Measurements from ENCODE around the gene TBX15. TPM values are rescaled to one million over a fixed set of nuclear protein-coding genes. Genes with fewer than 3 reads are reported as not detected.

The TBX15 gene
- total RNA-seq, 4 donors from 2014 or later = 1.8 to 4.1 (median 3.2) TPM

DNA sequence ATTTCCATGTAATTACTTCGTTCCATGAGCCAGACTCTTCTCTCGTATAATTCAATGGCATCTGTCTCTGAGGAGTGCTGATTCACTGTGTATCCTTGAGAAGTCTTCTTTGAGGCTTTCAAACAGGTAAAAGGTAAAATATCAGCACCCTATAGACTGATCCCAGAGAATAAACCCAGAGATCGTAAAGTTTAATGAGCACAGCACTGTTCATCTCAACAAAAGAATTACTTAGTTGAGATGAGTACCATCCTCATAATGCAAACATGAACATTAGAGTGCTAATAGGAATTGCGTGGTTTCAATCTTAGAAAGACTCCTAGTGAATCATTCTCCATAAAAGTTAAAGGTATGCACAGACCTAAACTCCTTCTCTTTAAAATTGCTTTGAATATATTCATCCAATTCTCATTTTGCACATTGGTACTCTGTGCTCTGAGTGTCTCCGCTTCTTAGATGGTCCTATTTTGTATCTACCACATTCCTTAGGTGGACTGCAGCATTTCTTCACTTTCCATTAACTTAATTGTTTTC, 97.2 kb downstream of the TBX15 start:
- ATAC-seq (ENCODE audit: low FRiP score) (no peak), DNase-seq (ENCODE audit: low spot score) (no peak)
- TF ChIP-seq, protein P1, sequence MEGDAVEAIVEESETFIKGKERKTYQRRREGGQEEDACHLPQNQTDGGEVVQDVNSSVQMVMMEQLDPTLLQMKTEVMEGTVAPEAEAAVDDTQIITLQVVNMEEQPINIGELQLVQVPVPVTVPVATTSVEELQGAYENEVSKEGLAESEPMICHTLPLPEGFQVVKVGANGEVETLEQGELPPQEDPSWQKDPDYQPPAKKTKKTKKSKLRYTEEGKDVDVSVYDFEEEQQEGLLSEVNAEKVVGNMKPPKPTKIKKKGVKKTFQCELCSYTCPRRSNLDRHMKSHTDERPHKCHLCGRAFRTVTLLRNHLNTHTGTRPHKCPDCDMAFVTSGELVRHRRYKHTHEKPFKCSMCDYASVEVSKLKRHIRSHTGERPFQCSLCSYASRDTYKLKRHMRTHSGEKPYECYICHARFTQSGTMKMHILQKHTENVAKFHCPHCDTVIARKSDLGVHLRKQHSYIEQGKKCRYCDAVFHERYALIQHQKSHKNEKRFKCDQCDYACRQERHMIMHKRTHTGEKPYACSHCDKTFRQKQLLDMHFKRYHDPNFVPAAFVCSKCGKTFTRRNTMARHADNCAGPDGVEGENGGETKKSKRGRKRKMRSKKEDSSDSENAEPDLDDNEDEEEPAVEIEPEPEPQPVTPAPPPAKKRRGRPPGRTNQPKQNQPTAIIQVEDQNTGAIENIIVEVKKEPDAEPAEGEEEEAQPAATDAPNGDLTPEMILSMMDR (IDR thresholded peaks at IDR 0.05) = no peak

DNA sequence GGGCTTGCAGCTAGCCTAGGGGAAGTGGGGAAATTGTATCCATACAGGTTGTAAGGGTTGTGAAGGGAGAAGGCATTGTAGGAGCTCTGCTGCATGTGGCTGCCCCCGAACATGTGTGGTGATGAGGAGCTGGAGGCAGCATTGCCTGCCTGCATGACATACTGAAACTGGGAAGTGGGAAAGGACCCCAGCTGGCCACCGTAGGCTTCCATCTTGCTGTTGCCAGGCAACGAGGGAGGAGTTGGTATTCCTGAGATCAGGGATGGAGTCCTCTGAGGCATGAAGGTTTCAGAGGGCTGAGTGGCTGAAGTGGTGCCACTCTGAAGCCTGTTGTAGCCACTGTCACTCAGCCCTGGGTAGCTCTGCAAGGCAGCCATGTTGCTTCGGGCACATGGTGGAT, 103.2 kb downstream of the TBX15 start:
- no peak for DNase-seq (ENCODE audit: low spot score)
- TF ChIP-seq, protein P1 (IDR thresholded peaks at IDR 0.05) = no peak
- no peak for ATAC-seq (ENCODE audit: low FRiP score)

DNA sequence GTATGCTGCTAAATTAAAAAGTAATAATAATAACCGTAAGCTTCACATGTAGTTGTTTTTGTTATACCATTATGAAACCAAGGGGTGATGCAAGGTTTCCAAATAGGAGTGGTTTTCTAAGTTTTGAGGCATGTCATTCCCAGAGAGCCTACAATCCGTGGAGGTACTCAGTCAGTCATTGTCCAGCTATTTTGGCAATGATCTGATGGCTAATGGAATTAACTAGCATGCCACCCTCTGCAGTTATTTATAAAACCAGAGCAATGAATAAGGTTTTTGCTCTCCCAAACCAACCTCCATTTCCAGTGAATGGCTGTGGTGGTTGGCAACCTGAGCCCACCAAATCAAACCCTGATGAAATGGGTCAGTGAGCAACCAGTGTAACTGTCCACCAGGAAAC, 106.4 kb downstream of the TBX15 start:
- no peak for ATAC-seq (ENCODE audit: low FRiP score)
- TF ChIP-seq, protein P1 (IDR thresholded peaks at IDR 0.05) = no peak

GRCh38 chr1:118878661-118879060, 109.5 kb downstream of the TBX15 start:
- DNase-seq (ENCODE audit: low spot score) (no peak), ATAC-seq (ENCODE audit: low FRiP score) (no peak)
- TF ChIP-seq, protein P1 (IDR thresholded peaks at IDR 0.05) = no peak

More for the DNA sequence above, 106.4 kb downstream of the TBX15 start:
- DNase-seq (ENCODE audit: low spot score) = no peak

GRCh38 chr1:118877668-118878396, 110.3 kb downstream of the TBX15 start:
- no peak for DNase-seq (ENCODE audit: low spot score)
- TF ChIP-seq, protein P1 (IDR thresholded peaks at IDR 0.05) = no peak
- no peak for ATAC-seq (ENCODE audit: low FRiP score)

DNA sequence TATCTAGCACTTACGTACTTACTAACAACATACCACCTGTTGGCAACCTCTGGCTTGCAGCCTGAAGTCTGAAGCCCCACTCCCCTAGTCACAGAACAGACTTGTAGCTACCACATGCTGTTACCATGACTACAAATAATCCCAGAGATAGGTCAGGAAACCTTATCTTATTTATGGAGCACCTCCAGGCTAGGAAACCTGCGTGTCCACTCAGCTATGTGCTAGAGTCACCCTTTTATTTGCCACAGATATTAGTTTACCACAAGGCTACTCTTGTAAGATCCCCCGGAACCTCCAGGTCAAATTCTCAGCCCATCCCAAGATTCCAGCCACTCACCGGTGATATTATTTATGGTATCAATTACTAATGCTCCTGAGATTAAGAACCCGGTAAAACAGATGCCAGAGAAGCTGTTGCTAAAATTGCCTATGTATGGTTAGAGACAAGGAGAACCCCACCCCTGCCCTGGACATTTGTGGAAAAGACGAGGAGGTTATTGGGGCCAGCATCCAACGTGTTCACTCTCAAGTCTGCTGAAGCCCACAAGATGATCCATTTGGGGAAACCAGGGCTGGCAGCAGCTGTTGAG, 116.5 kb downstream of the TBX15 start:
- DNase-seq (ENCODE audit: low spot score) (no peak), ATAC-seq (ENCODE audit: low FRiP score) (no peak)
- TF ChIP-seq, protein P1 (IDR thresholded peaks at IDR 0.05) = no peak

- no peak for DNase-seq (ENCODE audit: low spot score)
- no peak for ATAC-seq (ENCODE audit: low FRiP score)
- TF ChIP-seq, protein P1 (IDR thresholded peaks at IDR 0.05) = no peak
These were observed 119.8 kb downstream of the TBX15 start for GRCh38 chr1:118868387-118868786.
